Measurements from ENCODE around the gene GPR39.

GRCh38 chr2:132690664-132691303, 274.2 kb downstream of the GPR39 start:
- TF ChIP-seq CTCF (IDR thresholded peaks at IDR 0.05 in 8 of 11, conservative IDR thresholded peaks at IDR 0.05 in 3 of 11), result no peak
- no peak for TF ChIP-seq POLR2A (IDR thresholded peaks at IDR 0.05)
- no peak for TF ChIP-seq POLR2AphosphoS5 (IDR thresholded peaks at IDR 0.05)

Measured in spleen (tissue), 7 donors.